Neural cell (in vitro differentiated cells): ENCODE results near the gene C3orf70. TPM values are rescaled to one million over a fixed set of nuclear protein-coding genes. Genes with fewer than 3 reads are reported as not detected.

Experiments
- H2AFZ ChIP-seq: fragments of 200-600, 300-800 bp; sonication (generic), shearing (Covaris generic); 2 replicates; pipeline ENCODE4 v1.6.0; 2014; ENCODE audit warnings: low read depth, mild to moderate bottlenecking, antibody characterized with exemption, low read length, moderate library complexity
- H3F3A ChIP-seq: fragments of 200-600 bp; shearing (Covaris generic); 2 replicates; pipeline ENCODE4 v1.6.1; 2016; ENCODE audit warnings: mild to moderate bottlenecking, moderate library complexity, mixed read lengths, antibody characterized with exemption, low read length; ENCODE audit not compliant: insufficient read depth, poor library complexity, severe bottlenecking
- H3K27ac ChIP-seq: fragments of 200-600, 300-800 bp; sonication (generic), shearing (Covaris generic); 2 replicates; pipeline ENCODE4 v1.5.1; 2014; ENCODE audit warnings: mild to moderate bottlenecking, low read length, moderate library complexity
- H3K27me3 ChIP-seq: fragments of 300-800, 200-600 bp; sonication (generic), shearing (Covaris generic); 2 replicates; pipeline ENCODE4 v1.6.0; 2014; ENCODE audit warnings: mild to moderate bottlenecking, low read depth, low read length, moderate library complexity; ENCODE audit not compliant: insufficient read depth
- H3K36me3 ChIP-seq: fragments of 300-800, 200-600 bp; sonication (generic), shearing (Covaris generic); 2 replicates; pipeline ENCODE4 v1.5.1; 2014; ENCODE audit warnings: mild to moderate bottlenecking, antibody characterized with exemption, low read length, moderate library complexity; ENCODE audit not compliant: insufficient read depth
- H3K4me2 ChIP-seq: fragments of 300-800, 200-600 bp; sonication (generic), shearing (Covaris generic); 2 replicates; pipeline ENCODE4 v1.6.0; 2014; ENCODE audit warnings: mild to moderate bottlenecking, low read length
- H3K4me3 ChIP-seq: fragments of 300-800, 200-600 bp; sonication (generic), shearing (Covaris generic); 2 replicates; pipeline ENCODE4 v1.5.1; 2014; ENCODE audit warnings: mild to moderate bottlenecking, low read length, moderate library complexity
- H3K79me2 ChIP-seq: fragments of 200-600 bp; shearing (Covaris generic); replicated peaks from 2 replicates; pipeline ENCODE4 v1.6.0; 2014; ENCODE audit warnings: mild to moderate bottlenecking, low read length, moderate library complexity; ENCODE audit not compliant: insufficient read depth
- H3K9ac ChIP-seq: fragments of 300-800, 200-600 bp; sonication (generic), shearing (Covaris generic); 2 replicates; pipeline ENCODE4 v1.6.1; 2016; ENCODE audit warnings: mild to moderate bottlenecking, low read length, mixed read lengths
- H3K9me2 ChIP-seq: fragments of 200-600 bp; shearing (Covaris generic); 2 replicates; pipeline ENCODE4 v1.6.1; 2016; ENCODE audit warnings: mild to moderate bottlenecking, low read length, mixed read lengths; ENCODE audit not compliant: insufficient read depth
- H3K9me3 ChIP-seq: fragments of 200-600, 300-800 bp; sonication (generic), shearing (Covaris generic); 2 replicates; pipeline ENCODE4 v1.6.1; 2016; ENCODE audit warnings: mild to moderate bottlenecking, mixed run types, low read length, moderate library complexity, mixed read lengths
- H4K20me1 ChIP-seq: fragments of 200-600 bp; shearing (Covaris generic); 2 replicates; pipeline ENCODE4 v1.6.1; 2016; ENCODE audit warnings: mild to moderate bottlenecking, mixed run types; ENCODE audit not compliant: insufficient read depth
- CTCF ChIP-seq: fragments of 450-650 bp; IDR thresholded peaks from 2 replicates; pipeline ENCODE4 v1.5.1; 2014; ENCODE audit warnings: antibody characterized with exemption, mild to moderate bottlenecking, moderate library complexity; ENCODE audit not compliant: poor library complexity, severe bottlenecking
- EP300 ChIP-seq: fragments of 450-650 bp; conservative IDR thresholded peaks from 2 replicates; pipeline ENCODE4 v1.6.1; 2014; ENCODE audit warnings: antibody characterized with exemption, mild to moderate bottlenecking, moderate library complexity; ENCODE audit not compliant: poor library complexity, severe bottlenecking
- EZH2 ChIP-seq: fragments of 200-600, 300-800 bp; shearing (Covaris generic), sonication (generic); IDR thresholded peaks from 2 replicates; pipeline ENCODE4 v1.6.1; 2014; ENCODE audit warnings: antibody characterized with exemption, low read length, borderline replicate concordance, mild to moderate bottlenecking; ENCODE audit not compliant: insufficient read depth, poor library complexity, severe bottlenecking
- MXI1 ChIP-seq: fragments of 450-650 bp; conservative IDR thresholded peaks from 2 replicates; pipeline ENCODE4 v1.6.1; 2014; ENCODE audit warnings: antibody characterized with exemption, mild to moderate bottlenecking; ENCODE audit not compliant: poor library complexity, severe bottlenecking
- POLR2AphosphoS5 ChIP-seq: IDR thresholded peaks from 2 replicates; pipeline ENCODE4 v1.6.1; 2012
- SMC3 ChIP-seq: fragments of 450-650 bp; conservative IDR thresholded peaks from 2 replicates; pipeline ENCODE4 v1.6.1; 2014; ENCODE audit warnings: antibody characterized with exemption, mild to moderate bottlenecking, moderate library complexity; ENCODE audit not compliant: poor library complexity
- TAF1 ChIP-seq: IDR thresholded peaks from 2 replicates; pipeline ENCODE4 v1.6.1; 2012; ENCODE audit warnings: low read depth
- polyA plus RNA-seq: library from polyadenylated mRNA; depleted of rRNA; stranded (reverse); fragments of >200 nt; gene quantifications from 2 replicates; pipeline ENCODE4 v1.2.3, GENCODE V29; 2014

The C3orf70 gene
- polyA plus RNA-seq, 1 donor from 2014 or later = 3.4 TPM

- no peaks in the 10 kb centered on the region for H3K36me3 ChIP-seq
- H2AFZ ChIP-seq = no peak overlapping the region
- H3F3A ChIP-seq = no peaks in the 10 kb centered on the region
- TF ChIP-seq SMC3 = no peak
- TF ChIP-seq TAF1 = no peak
- no peak for TF ChIP-seq MXI1
- no peak for TF ChIP-seq CTCF
- H3K79me2 ChIP-seq = no peaks in the 10 kb centered on the region
- no peak overlapping the region for H3K4me3 ChIP-seq
- H4K20me1 ChIP-seq = no peaks in the 10 kb centered on the region
- H3K27me3 ChIP-seq = no peaks in the 10 kb centered on the region
- H3K9ac ChIP-seq = no peak overlapping the region
- H3K27ac ChIP-seq = no peak overlapping the region
- no peak overlapping the region for H3K4me2 ChIP-seq
- H3K9me3 ChIP-seq = no peaks in the 10 kb centered on the region
- H3K9me2 ChIP-seq = no peaks in the 10 kb centered on the region
Measured at GRCh38 chr3:185093116-185093515, 59.7 kb downstream of the C3orf70 start.

- no peak overlapping the region for H3K4me2 ChIP-seq
- H3K4me3 ChIP-seq = no peak overlapping the region
- H2AFZ ChIP-seq = no peak overlapping the region
- no peaks in the 10 kb centered on the region for H3F3A ChIP-seq
- no peak for TF ChIP-seq MXI1
- TF ChIP-seq EP300 = no peak
- no peak for TF ChIP-seq CTCF
- no peak for TF ChIP-seq SMC3
- no peak overlapping the region for H3K9ac ChIP-seq
- H3K27ac ChIP-seq = no peak overlapping the region
- no peaks in the 10 kb centered on the region for H4K20me1 ChIP-seq
- H3K36me3 ChIP-seq = no peaks in the 10 kb centered on the region
- H3K27me3 ChIP-seq = no peaks in the 10 kb centered on the region
- no peaks in the 10 kb centered on the region for H3K9me3 ChIP-seq
- H3K79me2 ChIP-seq = no peaks in the 10 kb centered on the region
- no peaks in the 10 kb centered on the region for H3K9me2 ChIP-seq
Measured at GRCh38 chr3:185090811-185091210, 62.0 kb downstream of the C3orf70 start.

- Histone ChIP-seq H3K27me3 (no peaks in the 10 kb centered on the region), H3K4me3 (no peak overlapping the region), H3K4me2 (no peak overlapping the region), H2AFZ (no peak overlapping the region), H3K9me3 (no peaks in the 10 kb centered on the region), H3K9me2 (no peaks in the 10 kb centered on the region), H3K27ac (no peak overlapping the region), H3K9ac (no peak overlapping the region), H4K20me1 (no peaks in the 10 kb centered on the region), H3K36me3 (no peaks in the 10 kb centered on the region), H3F3A (no peaks in the 10 kb centered on the region), H3K79me2 (no peaks in the 10 kb centered on the region)
- TF ChIP-seq EZH2 (no peak), EP300 (no peak), POLR2AphosphoS5 (no peak), MXI1 (no peak)
Measured at GRCh38 chr3:185089751-185090150, 63.1 kb downstream of the C3orf70 start.
